NCI-H1105 (cell line): Measurements from ENCODE around the gene DRC3.
A peak's percentile ranks its signal among the peaks of the same experiment; 100 is the strongest.
"Not testable (repeated sequence)": the region's sequence is repeated elsewhere in the genome, so short reads cannot be mapped to it uniquely, and the experiment has no call there.

Source experiments
- DNase-seq: peaks from one replicate; lab custom pipeline; 2025; lab: John Stamatoyannopoulos, UW

The DRC3 gene

GRCh38 chr17:17940441-17940911, 32.2 kb upstream of the DRC3 start:
- DNase-seq = peak; percentile 62

GRCh38 chr17:17941015-17941414, 31.6 kb upstream of the DRC3 start:
- no peak for DNase-seq

GRCh38 chr17:17942846-17943245, 29.8 kb upstream of the DRC3 start:
- no peak for DNase-seq

- DNase-seq = no peak
Observed at GRCh38 chr17:17943281-17943984, 29.2 kb upstream of the DRC3 start.

GRCh38 chr17:17944242-17944641, 28.4 kb upstream of the DRC3 start:
- DNase-seq = no peak

GRCh38 chr17:17944743-17945142, 27.9 kb upstream of the DRC3 start:
- no peak for DNase-seq

- DNase-seq = no peak
Observed at GRCh38 chr17:17946093-17946492, 26.6 kb upstream of the DRC3 start.

GRCh38 chr17:17947309-17947708, 25.4 kb upstream of the DRC3 start:
- DNase-seq = no peak

- no peak for DNase-seq
Observed at GRCh38 chr17:17947966-17948365, 24.7 kb upstream of the DRC3 start.

- no peak for DNase-seq
Observed at GRCh38 chr17:17950347-17950746, 22.3 kb upstream of the DRC3 start.

- DNase-seq = no peak
Observed at GRCh38 chr17:17950806-17951205, 21.9 kb upstream of the DRC3 start.

GRCh38 chr17:17951524-17951923, 21.1 kb upstream of the DRC3 start:
- no peak for DNase-seq

GRCh38 chr17:17952691-17953090, 20.0 kb upstream of the DRC3 start:
- DNase-seq = no peak

GRCh38 chr17:17954079-17954478, 18.6 kb upstream of the DRC3 start:
- DNase-seq = no peak

- DNase-seq = not testable (repeated sequence)
Observed at GRCh38 chr17:17955790-17956341, 16.8 kb upstream of the DRC3 start.

- DNase-seq = no peak
Observed at GRCh38 chr17:17957584-17957916, 15.1 kb upstream of the DRC3 start.

GRCh38 chr17:17958982-17959381, 13.7 kb upstream of the DRC3 start:
- no peak for DNase-seq

GRCh38 chr17:17959520-17960361, 12.9 kb upstream of the DRC3 start:
- no peak for DNase-seq

GRCh38 chr17:17960500-17961030, 12.1 kb upstream of the DRC3 start:
- DNase-seq = no peak

GRCh38 chr17:17963066-17963465, 9.6 kb upstream of the DRC3 start:
- no peak for DNase-seq

GRCh38 chr17:17963694-17964436, 8.8 kb upstream of the DRC3 start:
- DNase-seq = no peak

GRCh38 chr17:17964710-17965109, 8.0 kb upstream of the DRC3 start:
- no peak for DNase-seq
